Mesenchymal stem cell (in vitro differentiated cells and primary cell): Measurements from ENCODE around the gene RAB7B.

Experiments
- DNase-seq: peaks from one replicate; pipeline ENCODE4 v3.0.0-alpha.2; 2013
- H2AFZ ChIP-seq: one replicate; pipeline ENCODE4 v1.6.1; 2013; ENCODE audit warnings: low read depth, mild to moderate bottlenecking, control low read depth, inconsistent platforms, low read length, moderate library complexity
- H2AK5ac ChIP-seq: 2 replicates; pipeline ENCODE4 v1.6.1; 2013; ENCODE audit warnings: low read length, moderate library complexity, mild to moderate bottlenecking, inconsistent platforms; ENCODE audit not compliant: severe bottlenecking
- H2BK120ac ChIP-seq: one replicate; pipeline ENCODE4 v1.6.1; 2013; ENCODE audit warnings: low read depth, mild to moderate bottlenecking, inconsistent platforms, low read length, moderate library complexity
- H2BK12ac ChIP-seq, 2 experiments: one replicate each; pipeline ENCODE4 v1.6.1; 2013; ENCODE audit warnings: inconsistent platforms in 2 of 2, low read length in 2 of 2, mild to moderate bottlenecking in 2 of 2, moderate library complexity in 2 of 2, control low read depth in 1 of 2
- H2BK15ac ChIP-seq: one replicate; pipeline ENCODE4 v1.6.1; 2013; ENCODE audit warnings: mild to moderate bottlenecking, low read depth, inconsistent platforms; ENCODE audit not compliant: poor library complexity, severe bottlenecking
- H2BK5ac ChIP-seq: 2 replicates; pipeline ENCODE4 v1.6.1; 2013; ENCODE audit warnings: low read depth, mild to moderate bottlenecking, low read length, control low read depth, inconsistent platforms; ENCODE audit not compliant: poor library complexity, severe bottlenecking
- H3K14ac ChIP-seq, 2 experiments: one replicate each; pipeline ENCODE4 v1.6.1; 2013; ENCODE audit warnings: inconsistent platforms in 2 of 2, low read length in 2 of 2, control low read depth in 1 of 2, mild to moderate bottlenecking in 1 of 2, moderate library complexity in 1 of 2
- H3K18ac ChIP-seq, 2 experiments: one replicate each; pipeline ENCODE4 v1.6.1; 2013; ENCODE audit warnings: inconsistent platforms in 2 of 2, low read length in 2 of 2, control low read depth in 1 of 2, low read depth in 1 of 2, mild to moderate bottlenecking in 1 of 2
- H3K23ac ChIP-seq, 2 experiments: one replicate each; pipeline ENCODE4 v1.6.1; 2013; ENCODE audit warnings: inconsistent platforms in 2 of 2, low read length in 2 of 2, mild to moderate bottlenecking in 2 of 2, moderate library complexity in 2 of 2, control low read depth in 1 of 2
- H3K27ac ChIP-seq: 2 replicates; pipeline ENCODE4 v1.5.1; 2013; ENCODE audit warnings: mild to moderate bottlenecking, moderate library complexity, low read length, control low read depth, inconsistent platforms; ENCODE audit not compliant: poor library complexity, severe bottlenecking
- H3K27me3 ChIP-seq, 2 experiments: 2 replicates each; pipeline versions ENCODE4 v1.6.1 to v1.7.0; 2013; ENCODE audit warnings: low read length in 2 of 2, mild to moderate bottlenecking in 2 of 2, moderate library complexity in 2 of 2, control low read depth in 1 of 2, inconsistent platforms in 1 of 2; ENCODE audit not compliant: control insufficient read depth in 1 of 2, insufficient read depth in 1 of 2
- H3K36me3 ChIP-seq, 2 experiments: 2 replicates each; pipeline versions ENCODE4 v1.6.1 to v1.7.0; 2013; ENCODE audit warnings: low read length in 2 of 2, control low read depth in 1 of 2, inconsistent platforms in 1 of 2, low read depth in 1 of 2, mild to moderate bottlenecking in 1 of 2; ENCODE audit not compliant: insufficient read depth in 2 of 2, control insufficient read depth in 1 of 2
- H3K4ac ChIP-seq, 2 experiments: one replicate each; pipeline ENCODE4 v1.6.1; 2013; ENCODE audit warnings: inconsistent platforms in 2 of 2, low read length in 2 of 2, mild to moderate bottlenecking in 2 of 2, moderate library complexity in 2 of 2, control low read depth in 1 of 2, low read depth in 1 of 2
- H3K4me1 ChIP-seq: 2 replicates; pipeline ENCODE4 v1.6.1; 2013; ENCODE audit warnings: low read depth, low read length, control low read depth; ENCODE audit not compliant: control insufficient read depth, insufficient read depth
- H3K4me2 ChIP-seq: 2 replicates; pipeline ENCODE4 v1.6.1; 2013; ENCODE audit warnings: low read length, mild to moderate bottlenecking, inconsistent platforms; ENCODE audit not compliant: poor library complexity, severe bottlenecking
- H3K4me3 ChIP-seq, 2 experiments: 2 replicates each; pipeline versions ENCODE4 v1.5.1 to v1.7.0; 2013; ENCODE audit warnings: low read length in 2 of 2, mild to moderate bottlenecking in 2 of 2, control low read depth in 1 of 2, low read depth in 1 of 2; ENCODE audit not compliant: insufficient read depth in 1 of 2
- H3K79me1 ChIP-seq: replicated peaks from 2 replicates; pipeline ENCODE4 v1.6.1; 2013; ENCODE audit warnings: mild to moderate bottlenecking, control low read depth, low read length, inconsistent platforms; ENCODE audit not compliant: poor library complexity, severe bottlenecking
- H3K9ac ChIP-seq: 2 replicates; pipeline ENCODE4 v1.7.0; 2013; ENCODE audit warnings: mild to moderate bottlenecking, low read length, moderate library complexity
- H3K9me3 ChIP-seq: 2 replicates; pipeline ENCODE4 v1.7.0; 2013; ENCODE audit warnings: mild to moderate bottlenecking, low read length; ENCODE audit not compliant: control insufficient read depth
- H4K8ac ChIP-seq: one replicate; pipeline ENCODE4 v1.6.1; 2013; ENCODE audit warnings: inconsistent platforms, mild to moderate bottlenecking, low read length, moderate library complexity
- H4K91ac ChIP-seq: one replicate; pipeline ENCODE4 v1.6.1; 2013; ENCODE audit warnings: mild to moderate bottlenecking, low read length, inconsistent platforms
- WGBS: methylation state at CpG from one replicate; pipeline ENCODE4 v1.1.7; 2013; ENCODE audit warnings: mixed read lengths; 5-methylcytosine and 5-hydroxymethylcytosine counted together

RAB7B gene

DNA sequence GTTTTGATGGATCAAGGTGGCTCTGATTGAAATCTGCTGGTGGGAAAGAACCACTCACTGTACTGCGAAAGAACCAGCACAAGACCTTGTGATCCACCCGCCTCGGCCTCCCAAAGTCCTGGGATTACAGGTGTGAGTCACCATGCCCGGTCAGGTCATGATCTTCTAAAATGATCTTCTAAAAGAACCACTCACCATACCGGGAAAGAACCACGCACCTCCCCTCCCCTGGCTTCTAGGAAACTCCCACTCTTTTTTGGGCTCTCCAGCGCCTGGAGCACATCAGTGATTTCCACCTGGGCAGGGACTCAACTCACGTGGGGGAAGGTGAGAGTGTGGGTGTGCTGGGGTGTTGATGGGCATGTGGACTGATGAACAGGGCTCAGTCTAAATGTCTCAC, 7.9 kb upstream of the RAB7B start:
- Histone ChIP-seq H3K9ac (no peak overlapping the region), H3K4me2 (no peak overlapping the region), H3K27ac (no peak overlapping the region), H3K4ac (no peak overlapping the region), H2BK120ac (no peak overlapping the region), H3K14ac (peak overlapping the region in 1 of 2 experiments; percentile 53), H2BK12ac (no peak overlapping the region), H2BK15ac (no peak overlapping the region), H4K8ac (no peak overlapping the region), H3K27me3 (no peaks in the 10 kb centered on the region), H3K79me1 (no peaks in the 10 kb centered on the region), H3K23ac (no peak overlapping the region), H2AFZ (no peak overlapping the region), H4K91ac (no peak overlapping the region), H2BK5ac (no peak overlapping the region), H3K36me3 (no peaks in the 10 kb centered on the region), H3K4me1 (peaks cover 1% of the 10 kb centered on the region), H2AK5ac (no peak overlapping the region), H3K9me3 (no peaks in the 10 kb centered on the region), H3K18ac (no peak overlapping the region), H3K4me3 (no peak overlapping the region)
- whole genome bisulfite sequencing: 90% methylated on average over 7 of the region's 8 CpGs
- no peak for DNase-seq

DNA sequence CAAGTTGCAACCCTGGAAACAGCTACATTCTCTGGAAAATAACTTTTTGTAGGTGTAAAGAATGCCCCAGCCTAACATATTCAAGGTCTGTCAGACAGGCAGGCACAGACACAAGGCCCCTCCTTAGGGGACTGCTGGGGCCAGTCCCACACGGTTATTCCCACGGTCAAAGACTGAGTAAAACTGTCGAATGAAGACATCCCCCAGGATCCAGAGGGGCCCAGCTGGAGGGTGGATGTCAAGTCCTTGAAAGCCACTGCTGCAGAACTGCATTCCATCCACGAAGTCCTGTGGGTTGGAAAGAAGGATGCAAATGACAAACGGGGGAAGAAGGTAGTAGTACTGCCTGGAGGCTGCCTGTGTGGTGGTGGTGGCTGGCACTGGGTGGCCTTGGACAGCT, 6.9 kb upstream of the RAB7B start:
- Histone ChIP-seq H3K4me3 (no peak overlapping the region), H3K27me3 (no peaks in the 10 kb centered on the region), H2AK5ac (no peak overlapping the region), H3K4me1 (peaks cover 1% of the 10 kb centered on the region), H4K8ac (no peak overlapping the region), H2AFZ (no peak overlapping the region), H3K4me2 (no peak overlapping the region), H4K91ac (no peak overlapping the region), H3K9ac (no peak overlapping the region), H2BK5ac (no peak overlapping the region), H3K23ac (no peak overlapping the region), H2BK12ac (no peak overlapping the region), H3K27ac (no peak overlapping the region), H3K14ac (no peak overlapping the region), H2BK120ac (no peak overlapping the region), H3K9me3 (no peaks in the 10 kb centered on the region), H3K79me1 (no peaks in the 10 kb centered on the region), H3K18ac (no peak overlapping the region), H3K4ac (no peak overlapping the region), H3K36me3 (no peaks in the 10 kb centered on the region), H2BK15ac (no peak overlapping the region)
- DNase-seq: peak; percentile 15
- 20% methylated on average over 5 of the region's 5 CpGs for WGBS

DNA sequence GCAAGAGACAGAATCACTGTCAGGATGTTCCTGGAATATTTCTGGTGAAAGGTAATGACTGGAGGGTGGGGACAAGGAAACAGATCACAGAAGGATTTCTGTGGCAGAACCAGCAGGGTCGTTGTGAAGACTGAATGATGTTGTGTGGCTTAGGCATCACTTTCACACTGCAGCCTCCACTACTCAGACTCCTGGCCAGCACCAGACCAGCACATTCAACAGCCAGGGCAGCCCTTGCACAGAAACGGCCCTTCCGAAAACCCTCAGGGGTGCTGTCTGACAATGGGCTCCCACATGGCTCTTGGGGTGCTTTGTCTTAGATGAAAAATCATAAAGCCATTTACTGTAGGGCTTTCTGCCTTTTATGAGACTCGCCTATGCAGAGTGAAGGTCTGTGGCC, 3.8 kb upstream of the RAB7B start:
- peak overlapping the region; percentile 24 for H2BK5ac ChIP-seq
- H4K8ac ChIP-seq: no peak overlapping the region
- H2AFZ ChIP-seq: no peak overlapping the region
- H3K9me3 ChIP-seq: no peaks in the 10 kb centered on the region
- H4K91ac ChIP-seq: peak overlapping the region; percentile 4
- no peak overlapping the region for H3K23ac ChIP-seq
- no peak overlapping the region for H2BK15ac ChIP-seq
- no peaks in the 10 kb centered on the region for H3K79me1 ChIP-seq
- H3K9ac ChIP-seq: no peak overlapping the region
- H3K4me3 ChIP-seq: no peak overlapping the region
- 95% methylated on average over 4 of the region's 4 CpGs for WGBS
- H3K36me3 ChIP-seq: no peaks in the 10 kb centered on the region
- H2AK5ac ChIP-seq: no peak overlapping the region
- H2BK12ac ChIP-seq: no peak overlapping the region
- H3K14ac ChIP-seq: no peak overlapping the region
- no peak for DNase-seq
- H3K4ac ChIP-seq: no peak overlapping the region
- H3K27me3 ChIP-seq: no peaks in the 10 kb centered on the region
- no peak overlapping the region for H3K4me2 ChIP-seq
- H3K4me1 ChIP-seq: peaks cover 13% of the 10 kb centered on the region
- H3K27ac ChIP-seq: no peak overlapping the region
- no peak overlapping the region for H2BK120ac ChIP-seq
- H3K18ac ChIP-seq: no peak overlapping the region

DNA sequence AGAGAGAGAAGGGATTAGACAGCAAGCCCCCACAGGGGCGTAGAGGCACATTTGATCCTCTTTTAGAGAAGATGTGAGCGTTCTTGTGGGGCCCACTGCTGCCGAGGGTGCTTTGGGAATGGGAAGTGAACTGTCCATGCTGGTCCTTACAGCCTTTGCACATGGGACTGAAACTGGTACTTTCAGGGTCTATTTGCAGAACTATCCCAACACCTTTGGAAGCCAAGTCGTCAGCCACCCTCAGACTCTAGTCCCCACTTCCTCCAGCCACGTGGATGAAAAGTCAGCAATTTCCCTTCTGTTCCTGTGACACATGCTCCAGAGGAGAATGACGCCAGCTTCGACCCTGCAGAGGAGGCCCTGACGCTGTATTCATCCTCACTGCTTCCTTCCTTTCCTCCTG, 2.6 kb upstream of the RAB7B start:
- WGBS: 72% methylated on average over 8 of the region's 8 CpGs
- no peaks in the 10 kb centered on the region for H3K9me3 ChIP-seq
- no peak overlapping the region for H3K4me3 ChIP-seq
- H3K4me2 ChIP-seq: no peak overlapping the region
- no peak overlapping the region for H3K23ac ChIP-seq
- no peak overlapping the region for H3K4ac ChIP-seq
- no peak overlapping the region for H2AK5ac ChIP-seq
- H4K91ac ChIP-seq: no peak overlapping the region
- no peak overlapping the region for H3K14ac ChIP-seq
- no peak overlapping the region for H3K9ac ChIP-seq
- no peaks in the 10 kb centered on the region for H3K27me3 ChIP-seq
- H2BK15ac ChIP-seq: no peak overlapping the region
- H2BK120ac ChIP-seq: no peak overlapping the region
- H4K8ac ChIP-seq: no peak overlapping the region
- no peak overlapping the region for H3K18ac ChIP-seq
- no peak overlapping the region for H2AFZ ChIP-seq
- no peaks in the 10 kb centered on the region for H3K36me3 ChIP-seq
- H3K27ac ChIP-seq: no peak overlapping the region
- no peak overlapping the region for H2BK12ac ChIP-seq
- no peak for DNase-seq
- H2BK5ac ChIP-seq: no peak overlapping the region
- peaks cover 20% of the 10 kb centered on the region for H3K4me1 ChIP-seq
- no peaks in the 10 kb centered on the region for H3K79me1 ChIP-seq
